HepG2 (cell line): ENCODE results near the gene TOMM7. TPM values are rescaled to one million over a fixed set of nuclear protein-coding genes. Genes with fewer than 3 reads are reported as not detected.

Experiments
- AHDC1 ChIP-seq: sonication (generic); formaldehyde crosslinking; IDR thresholded peaks from 2 replicates; pipeline ENCODE4 v1.5.1; 2020; ENCODE audit warnings: mild to moderate bottlenecking, missing genetic modification reagents, borderline replicate concordance
- ELF3 ChIP-seq: IDR thresholded peaks from 2 replicates; pipeline ENCODE4 v1.6.1; 2016; ENCODE audit warnings: missing genetic modification reagents, missing compliant biosample characterization
- PCBP1 ChIP-seq: fragments of 200-400 bp; formaldehyde crosslinking; IDR thresholded peaks from 2 replicates; pipeline ENCODE4 v1.6.1; 2017; ENCODE audit warnings: mild to moderate bottlenecking, low read depth, low read length, borderline replicate concordance
- PCBP2 ChIP-seq: fragments of 200-400 bp; formaldehyde crosslinking; optimal IDR thresholded peaks from 2 replicates; pipeline ENCODE3; 2018; ENCODE audit warnings: low read length, low read depth; ENCODE audit not compliant: poor library complexity, severe bottlenecking
- PPARG ChIP-seq: conservative IDR thresholded peaks from 2 replicates; pipeline ENCODE4 v1.6.1; 2016; ENCODE audit warnings: missing biosample characterization, missing genetic modification reagents
- SIX1 ChIP-seq: sonication (generic); formaldehyde crosslinking; IDR thresholded peaks from 2 replicates; pipeline ENCODE4 v1.4.0; 2020; ENCODE audit warnings: missing genetic modification reagents, borderline replicate concordance
- SYNCRIP ChIP-seq: fragments of 200-400 bp; formaldehyde crosslinking; IDR thresholded peaks from 2 replicates; pipeline ENCODE4 v1.6.1; 2018; ENCODE audit warnings: mild to moderate bottlenecking, low read depth, low read length; ENCODE audit not compliant: insufficient read depth
- TIGD3 ChIP-seq: sonication (generic); formaldehyde crosslinking; IDR thresholded peaks from 2 replicates; pipeline ENCODE4 v1.5.1; 2020; ENCODE audit warnings: mild to moderate bottlenecking, missing genetic modification reagents, borderline replicate concordance
- ZBTB46 ChIP-seq: sonication (generic); formaldehyde crosslinking; IDR thresholded peaks from 2 replicates; pipeline ENCODE4 v1.4.0; 2020; ENCODE audit warnings: mild to moderate bottlenecking, missing genetic modification reagents, borderline replicate concordance
- ZNF296 ChIP-seq: sonication (generic); formaldehyde crosslinking; conservative IDR thresholded peaks from 2 replicates; pipeline ENCODE4 v1.5.0; 2020; ENCODE audit warnings: mild to moderate bottlenecking, missing genetic modification reagents
- ZNF512 ChIP-seq: sonication (generic); formaldehyde crosslinking; IDR thresholded peaks from 2 replicates; pipeline ENCODE4 v1.4.0; 2020; ENCODE audit warnings: mild to moderate bottlenecking, missing genetic modification reagents
- ZNF512B ChIP-seq: sonication (generic); formaldehyde crosslinking; IDR thresholded peaks from 2 replicates; pipeline ENCODE4 v1.5.1; 2020; ENCODE audit warnings: missing genetic modification reagents, mild to moderate bottlenecking, borderline replicate concordance
- ZNF7 ChIP-seq: IDR thresholded peaks from 2 replicates; pipeline ENCODE4 v1.6.1; 2016; ENCODE audit warnings: missing biosample characterization, missing genetic modification reagents
- ZNF703 ChIP-seq: sonication (generic); formaldehyde crosslinking; IDR thresholded peaks from 2 replicates; pipeline ENCODE4 v1.5.1; 2020; ENCODE audit warnings: missing genetic modification reagents, mild to moderate bottlenecking, moderate library complexity, borderline replicate concordance
- ZNF772 ChIP-seq: sonication (generic); formaldehyde crosslinking; IDR thresholded peaks from 2 replicates; pipeline ENCODE4 v1.5.0; 2020; ENCODE audit warnings: mild to moderate bottlenecking, missing genetic modification reagents
- polyA plus RNA-seq, 8 experiments: library from polyadenylated mRNA; depleted of rRNA in 3 of 8; stranded (reverse) in 7 of 8; unstranded in 1 of 8; fragments of >200 nt; fragmentation: Illumina TruSeq in 4 of 8; extraction: Trizol in 4 of 8; gene quantifications; 2 replicates each; pipeline versions ENCODE4 v1.2.1 to v1.2.3, GENCODE V29; 2011 to 2016; ENCODE audit warnings: low read depth in 4 of 8, missing spikeins in 1 of 8, mixed read lengths in 1 of 8; ENCODE audit not compliant: insufficient read depth in 1 of 8
- total RNA-seq, 5 experiments: library from RNA; depleted of rRNA; stranded (reverse); fragments of >200 nt; fragmentation: Illumina TruSeq; extraction: Trizol; gene quantifications; 2 replicates each; pipeline ENCODE4 v1.2.3, GENCODE V29; 2016; ENCODE audit warnings: low read depth in 1 of 5

The TOMM7 gene
- total and polyA plus RNA-seq, 2 of the 13 experiments (the other 11 are each of a cell fraction or from before 2014, with no cell fraction given), result 251 to 369 TPM

GRCh38 chr7:22786290-22786932 is 36.2 kb downstream of the TOMM7 start (continued):
- TF ChIP-seq ZNF7 (CRISPR knock-in tag), result no peak
- TF ChIP-seq ZNF703 (CRISPR knock-in tag), result no peak
- TF ChIP-seq ZNF296 (CRISPR knock-in tag), result no peak
- TF ChIP-seq TIGD3, result no peak
- no peak for TF ChIP-seq ZBTB46 (CRISPR knock-in tag)
- TF ChIP-seq PPARG (CRISPR knock-in tag), result peak; percentile 80
- no peak for TF ChIP-seq ZNF512 (CRISPR knock-in tag)
- no peak for TF ChIP-seq SYNCRIP
- peak; percentile 91; the same call in 1 of the 2 replicates for TF ChIP-seq AHDC1 (CRISPR knock-in tag)
- TF ChIP-seq ELF3 (CRISPR knock-in tag), result peak; percentile 89
- no peak for TF ChIP-seq ZNF512B
- no peak for TF ChIP-seq PCBP1
- no peak for TF ChIP-seq PCBP2
- TF ChIP-seq SIX1 (CRISPR knock-in tag), result peak; percentile 97
- peak; percentile 75; the same call in 1 of the 2 replicates for TF ChIP-seq ZNF772
